NT2/D1 (cell line): ENCODE measurements around the gene NCS1.
"Not testable (repeated sequence)": the region's sequence is repeated elsewhere in the genome, so short reads cannot be mapped to it uniquely, and the experiment has no call there.

Source experiments
- DNase-seq: peaks from one replicate; pipeline ENCODE4 v3.0.0-alpha.2; 2011; ENCODE audit warnings: low read depth, low spot score
- H3K27me3 ChIP-seq: 2 replicates; pipeline ENCODE4 v1.6.0; 2011; ENCODE audit warnings: mild to moderate bottlenecking; ENCODE audit not compliant: insufficient read length, insufficient read depth
- H3K36me3 ChIP-seq: 2 replicates; pipeline ENCODE4 v1.6.1; 2011; ENCODE audit warnings: mild to moderate bottlenecking, low read length, mixed read lengths; ENCODE audit not compliant: insufficient read depth, insufficient read length
- H3K4me1 ChIP-seq: 2 replicates; pipeline ENCODE4 v1.5.1; 2011; ENCODE audit not compliant: insufficient read depth, insufficient read length
- H3K4me3 ChIP-seq: 2 replicates; pipeline ENCODE4 v1.5.1; 2011; ENCODE audit warnings: low read depth; ENCODE audit not compliant: insufficient read length
- H3K9ac ChIP-seq: 2 replicates; pipeline ENCODE4 v1.6.0; 2011; ENCODE audit warnings: low read depth; ENCODE audit not compliant: insufficient read length
- H3K9me3 ChIP-seq: 2 replicates; pipeline ENCODE4 v1.5.1; 2011; ENCODE audit warnings: mild to moderate bottlenecking, low read length; ENCODE audit not compliant: insufficient read depth
- SUZ12 ChIP-seq: IDR thresholded peaks from 2 replicates; pipeline ENCODE4 v1.6.1; 2011; ENCODE audit not compliant: insufficient read length, insufficient read depth; ENCODE audit errors: extremely low read depth
- YY1 ChIP-seq: IDR thresholded peaks from 2 replicates; pipeline ENCODE4 v1.6.1; 2011; ENCODE audit not compliant: insufficient read length, insufficient read depth
- ZNF274 ChIP-seq: IDR thresholded peaks from 2 replicates; pipeline ENCODE4 v1.6.1; 2011; ENCODE audit warnings: mild to moderate bottlenecking, low read depth, low read length

Gene NCS1

DNA sequence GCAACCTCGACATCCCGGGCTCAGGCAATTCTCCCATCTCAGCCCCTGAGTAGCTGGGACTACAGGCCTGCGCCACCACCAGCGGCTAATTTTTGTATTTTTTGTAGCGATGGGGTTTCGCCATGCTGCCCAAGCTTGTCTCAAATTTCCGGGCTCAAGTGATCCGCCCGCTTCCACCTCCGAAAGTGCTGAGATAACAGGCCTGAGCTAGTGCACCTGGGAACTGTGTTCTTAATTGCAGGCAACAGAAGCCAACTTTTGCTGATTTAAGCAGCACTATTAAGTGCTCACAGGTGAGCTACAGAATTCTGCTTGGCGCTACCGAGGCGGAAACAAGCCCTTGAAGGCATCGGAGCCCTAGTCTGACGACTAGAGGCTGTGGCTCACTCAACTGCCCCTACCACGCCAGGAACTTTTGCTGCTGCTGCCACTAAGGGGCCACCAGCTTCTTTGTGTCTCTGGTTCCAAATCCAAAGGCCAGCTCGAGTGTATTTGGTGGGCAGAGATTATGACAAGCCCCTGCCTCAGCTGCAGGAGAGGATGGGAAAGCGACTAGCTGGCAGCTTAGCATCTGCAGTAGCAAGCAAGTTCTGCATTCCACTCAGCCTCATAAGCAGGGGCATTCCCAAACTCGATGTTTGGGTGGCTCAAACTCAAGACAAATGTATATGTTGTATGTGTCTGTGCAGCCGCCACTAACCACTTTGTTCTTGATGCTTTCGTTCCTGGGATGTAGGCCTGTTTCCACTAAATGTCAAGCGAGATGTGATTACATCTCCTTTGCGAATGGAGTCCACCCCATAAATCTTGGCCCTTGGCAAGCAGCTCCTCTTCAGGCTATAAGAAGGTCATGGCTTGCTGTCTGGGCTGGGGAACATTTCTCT is 82.8 kb downstream of the NCS1 start:
- no peaks in the 10 kb centered on the region for H3K4me1 ChIP-seq
- no peaks in the 10 kb centered on the region for H3K27me3 ChIP-seq
- no peak overlapping the region for H3K4me3 ChIP-seq
- TF ChIP-seq YY1 (no peak), ZNF274 (no peak)
- DNase-seq: no peak
- no peaks in the 10 kb centered on the region for H3K36me3 ChIP-seq
- H3K9me3 ChIP-seq: peaks cover 11% of the 10 kb centered on the region; the same call in 1 of the 2 replicates
- no peak overlapping the region for H3K9ac ChIP-seq

GRCh38 chr9:130255631-130256134 is 83.5 kb downstream of the NCS1 start:
- Histone ChIP-seq H3K4me3 (no peak overlapping the region), H3K9me3 (peaks cover 11% of the 10 kb centered on the region; the same call in 1 of the 2 replicates), H3K9ac (no peak overlapping the region), H3K4me1 (no peaks in the 10 kb centered on the region), H3K27me3 (no peaks in the 10 kb centered on the region), H3K36me3 (no peaks in the 10 kb centered on the region)
- DNase-seq: no peak
- TF ChIP-seq ZNF274 (no peak), YY1 (no peak), SUZ12 (no peak)

- H3K9ac ChIP-seq: no peak overlapping the region
- no peaks in the 10 kb centered on the region for H3K27me3 ChIP-seq
- peaks cover 11% of the 10 kb centered on the region; the same call in 1 of the 2 replicates for H3K9me3 ChIP-seq
- H3K36me3 ChIP-seq: no peaks in the 10 kb centered on the region
- H3K4me1 ChIP-seq: no peaks in the 10 kb centered on the region
- no peak for TF ChIP-seq ZNF274
- TF ChIP-seq SUZ12: no peak
- no peak for TF ChIP-seq YY1
- DNase-seq: no peak
- no peak overlapping the region for H3K4me3 ChIP-seq
Measured at GRCh38 chr9:130256644-130257043, 84.4 kb downstream of the NCS1 start.

DNA sequence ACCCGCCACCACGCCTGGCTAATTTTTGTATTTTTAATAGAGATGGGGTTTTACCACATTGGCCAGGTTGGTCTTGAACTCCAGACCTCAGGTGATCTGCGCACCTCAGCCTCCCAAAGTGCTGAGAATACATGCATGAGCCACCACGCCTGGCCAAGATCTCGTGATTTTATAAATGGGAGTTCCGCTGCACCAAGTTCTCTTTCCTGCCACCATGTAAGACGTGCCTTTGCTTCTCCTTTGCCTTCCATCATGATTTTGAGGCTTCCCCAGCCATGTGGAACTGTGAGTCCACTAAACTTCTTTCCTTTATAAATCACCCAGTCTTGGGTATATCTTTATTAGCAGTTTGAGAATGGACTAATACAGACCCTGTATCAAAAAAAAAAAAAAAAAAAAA is 85.9 kb downstream of the NCS1 start:
- not testable (repeated sequence) for H3K36me3 ChIP-seq, H3K4me1 ChIP-seq

GRCh38 chr9:130259044-130259443 is 86.8 kb downstream of the NCS1 start:
- Histone ChIP-seq H3K9ac (no peak overlapping the region), H3K9me3 (peaks cover 11% of the 10 kb centered on the region; the same call in 1 of the 2 replicates), H3K4me1 (peaks cover 5% of the 10 kb centered on the region), H3K36me3 (no peaks in the 10 kb centered on the region), H3K4me3 (no peak overlapping the region), H3K27me3 (no peaks in the 10 kb centered on the region)
- no peak for DNase-seq
- TF ChIP-seq SUZ12: no peak
- TF ChIP-seq YY1: no peak
- no peak for TF ChIP-seq ZNF274

More for the DNA sequence above, 85.9 kb downstream of the NCS1 start:
- H3K4me3 ChIP-seq, DNase-seq, H3K9ac ChIP-seq, H3K27me3 ChIP-seq: not testable (repeated sequence)
- peaks cover 11% of the 10 kb centered on the region; the same call in 1 of the 2 replicates for H3K9me3 ChIP-seq

GRCh38 chr9:130260816-130261765 is 88.9 kb downstream of the NCS1 start:
- Histone ChIP-seq H3K4me3 (no peak overlapping the region), H3K36me3 (no peaks in the 10 kb centered on the region), H3K9me3 (peaks cover 11% of the 10 kb centered on the region; the same call in 1 of the 2 replicates), H3K4me1 (peaks cover 11% of the 10 kb centered on the region), H3K27me3 (peaks cover 12% of the 10 kb centered on the region), H3K9ac (no peak overlapping the region)
- DNase-seq: no peak
- TF ChIP-seq YY1: no peak
- TF ChIP-seq SUZ12: no peak
- no peak for TF ChIP-seq ZNF274
